Measurements from ENCODE around the gene RPS6KC1. TPM values are rescaled to one million over a fixed set of nuclear protein-coding genes. Genes with fewer than 3 reads are reported as not detected.

RPS6KC1 gene
- total and polyA plus RNA-seq, 2 donors (not counting 3 experiments of a cell fraction or from before 2014, with no cell fraction given): 5.1 to 18.6 TPM

GRCh38 chr1:213194383-213194782, 143.3 kb downstream of the RPS6KC1 start:
- Histone ChIP-seq H3K79me2 (ENCODE audit: control insufficient read depth, insufficient read depth, low read length) (no peaks in the 10 kb centered on the region), H3K9me3 (replicated peaks; ENCODE audit: control insufficient read depth, insufficient read depth, low read length) (no peaks in the 10 kb centered on the region), H3K36me3 (ENCODE audit: control insufficient read depth in 2 of 2, extremely low read depth in 1 of 2, insufficient read depth in 2 of 2, low read length in 2 of 2) (no peaks in the 10 kb centered on the region), H3K27ac (ENCODE audit: insufficient read depth, low read depth, low read length) (no peak overlapping the region), H3K9me1 (replicated peaks; ENCODE audit: control insufficient read depth, extremely low read depth, insufficient read depth, low read length) (no peaks in the 10 kb centered on the region), H3K4me3 (replicated peaks in 1 of 3; ENCODE audit: insufficient read depth in 1 of 3, low read depth in 1 of 3, low read length in 3 of 3) (no peak overlapping the region), H3K27me3 (ENCODE audit: control insufficient read depth in 2 of 2, insufficient read depth in 2 of 2, low read length in 2 of 2) (no peaks in the 10 kb centered on the region), H4K20me1 (replicated peaks; ENCODE audit: control insufficient read depth, extremely low read depth, insufficient read depth, low read length) (no peaks in the 10 kb centered on the region), H3K4me2 (ENCODE audit: insufficient read depth, low read length) (no peak overlapping the region), H2AFZ (ENCODE audit: low read depth, low read length) (no peak overlapping the region), H3K4me1 (ENCODE audit: control insufficient read depth, extremely low read depth, insufficient read depth, low read length) (no peaks in the 10 kb centered on the region), H3K9ac (replicated peaks; ENCODE audit: extremely low read depth, insufficient read depth, low read length) (no peak overlapping the region)
- no TSS peak for BruUV-seq (replicated peaks)
- dilution Hi-C loops (cut with MboI; ENCODE audit: extremely low pct_ligation_motif_present, low sequenced_read_pairs): no loop called here
- no peak for TF ChIP-seq MYC (IDR thresholded peaks at IDR 0.05; ENCODE audit: low read depth, low read length)
- no peak for TF ChIP-seq MAX (IDR thresholded peaks at IDR 0.05; ENCODE audit: insufficient read depth, insufficient read length)
- no peak for TF ChIP-seq POLR2AphosphoS5 (IDR thresholded peaks at IDR 0.05; ENCODE audit: insufficient read depth, low read depth, low read length)
- TF ChIP-seq GATA2 (IDR thresholded peaks at IDR 0.05; ENCODE audit: insufficient read depth, insufficient read length, low read depth, low read length): no peak
- no peak for TF ChIP-seq POLR2A (IDR thresholded peaks at IDR 0.05; ENCODE audit: low read depth, low read length)
- TF ChIP-seq EZH2 (IDR thresholded peaks at IDR 0.05; ENCODE audit: borderline replicate concordance, low read depth, low read length, severe bottlenecking): no peak
- no peak for TF ChIP-seq FOS (IDR thresholded peaks at IDR 0.05; ENCODE audit: borderline replicate concordance, insufficient read depth, low read length)
- no peak for TF ChIP-seq JUN (IDR thresholded peaks at IDR 0.05; ENCODE audit: borderline replicate concordance, insufficient read depth, insufficient read length, low read depth)
- TF ChIP-seq CTCF (IDR thresholded peaks at IDR 0.05; ENCODE audit: extremely low read depth in 1 of 2, insufficient read depth in 1 of 2, low read depth in 1 of 2, low read length in 2 of 2): no peak
- CTCF ChIA-PET: no interaction called here
- POLR2A ChIA-PET: no interaction called here
- FAIRE-seq (no peak), DNase-seq (ENCODE audit: low read depth, low spot score) (no peak)
- intact Hi-C loops (cut with micrococcal nuclease): no loop called here

Data from endothelial cell of umbilical vein (primary cell).